GM04504 (cell line): ENCODE data around the gene TPK1.
"Not testable (repeated sequence)": the region's sequence is repeated elsewhere in the genome, so short reads cannot be mapped to it uniquely, and the experiment has no call there.

ENCODE experiments used
- DNase-seq: peaks from one replicate; pipeline ENCODE4 v3.0.0-alpha.2; 2012; ENCODE audit warnings: low read depth

Gene TPK1

GRCh38 chr7:144822223-144822622, 13.6 kb downstream of the TPK1 start:
- no peak for DNase-seq

DNA sequence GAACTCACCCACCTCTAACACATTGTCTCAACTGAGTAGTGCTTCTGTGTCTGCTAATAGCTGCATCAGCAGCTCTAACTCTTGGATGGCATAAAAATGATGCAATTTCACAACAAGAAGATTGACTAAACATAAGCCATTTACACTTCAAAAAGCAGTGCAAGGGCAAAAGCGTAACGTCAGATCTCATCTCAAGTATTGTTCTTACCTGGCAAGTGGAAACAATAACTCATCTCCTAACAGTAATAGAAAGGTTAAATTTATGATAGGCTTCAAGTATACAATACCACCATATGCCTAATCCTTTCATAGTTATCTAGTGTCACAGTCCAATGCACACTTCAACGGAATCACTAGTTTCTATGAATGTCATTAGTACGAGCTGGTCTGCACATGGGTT, 14.8 kb downstream of the TPK1 start:
- DNase-seq: no peak

DNA sequence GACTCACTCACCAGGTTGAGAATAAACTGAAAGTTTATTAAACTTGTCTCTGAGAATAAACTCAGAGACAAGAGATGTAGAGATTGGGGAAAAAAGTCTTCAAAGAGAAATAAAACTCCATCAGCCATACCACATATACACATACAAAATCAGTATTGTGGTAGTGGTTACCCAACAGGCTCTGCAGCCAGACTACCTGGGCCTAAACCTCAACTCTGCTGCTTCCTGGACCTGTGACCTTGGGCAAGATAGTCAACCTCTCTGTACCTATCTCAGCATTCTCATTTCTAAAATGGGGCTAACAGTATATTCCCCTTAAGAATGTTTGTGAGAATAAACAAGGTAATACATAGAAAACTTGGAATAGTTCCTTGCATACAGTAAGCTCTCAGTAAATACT, 15.3 kb downstream of the TPK1 start:
- no peak for DNase-seq

DNA sequence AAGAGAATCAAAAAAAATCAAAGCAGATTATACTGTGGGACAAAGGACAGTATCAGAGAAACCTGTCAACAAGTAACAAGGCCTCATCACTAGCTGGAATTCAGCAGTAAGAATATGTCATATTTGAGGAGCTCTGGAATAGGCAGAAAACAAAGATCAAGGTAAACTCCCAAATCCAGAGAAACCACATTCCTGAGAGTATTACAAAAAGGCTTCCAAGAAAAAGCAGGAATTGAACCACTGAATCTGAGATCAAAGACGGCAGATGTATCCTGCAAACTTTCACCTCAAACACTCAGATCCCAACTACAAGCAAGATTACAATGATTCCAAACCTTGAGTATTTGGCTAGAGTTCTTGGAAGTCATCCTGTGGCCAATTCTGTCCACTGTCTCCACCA, 16.3 kb downstream of the TPK1 start:
- no peak for DNase-seq

DNA sequence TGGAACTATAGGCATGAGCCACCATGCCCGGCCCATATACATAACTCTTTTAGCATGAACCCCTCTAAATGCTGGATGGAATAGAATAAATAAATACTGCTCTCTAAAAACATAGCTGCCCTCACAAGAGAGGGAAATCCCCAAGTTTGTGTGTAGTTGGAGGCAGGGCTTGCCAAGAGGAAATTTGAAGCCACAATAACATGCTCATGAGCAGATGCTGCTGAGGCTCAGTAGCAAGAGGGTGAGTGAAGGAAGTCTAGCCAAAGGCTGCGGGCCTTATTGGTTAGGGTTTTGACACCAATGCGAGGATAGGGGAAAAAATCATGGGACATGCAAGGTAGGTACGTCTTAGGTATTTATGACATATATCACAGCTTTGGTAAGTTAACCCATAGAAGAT, 17.3 kb downstream of the TPK1 start:
- DNase-seq: no peak

- DNase-seq: no peak
These were observed 18.9 kb downstream of the TPK1 start for GRCh38 chr7:144817001-144817400.

GRCh38 chr7:144814299-144814698, 21.6 kb downstream of the TPK1 start:
- DNase-seq: no peak

DNA sequence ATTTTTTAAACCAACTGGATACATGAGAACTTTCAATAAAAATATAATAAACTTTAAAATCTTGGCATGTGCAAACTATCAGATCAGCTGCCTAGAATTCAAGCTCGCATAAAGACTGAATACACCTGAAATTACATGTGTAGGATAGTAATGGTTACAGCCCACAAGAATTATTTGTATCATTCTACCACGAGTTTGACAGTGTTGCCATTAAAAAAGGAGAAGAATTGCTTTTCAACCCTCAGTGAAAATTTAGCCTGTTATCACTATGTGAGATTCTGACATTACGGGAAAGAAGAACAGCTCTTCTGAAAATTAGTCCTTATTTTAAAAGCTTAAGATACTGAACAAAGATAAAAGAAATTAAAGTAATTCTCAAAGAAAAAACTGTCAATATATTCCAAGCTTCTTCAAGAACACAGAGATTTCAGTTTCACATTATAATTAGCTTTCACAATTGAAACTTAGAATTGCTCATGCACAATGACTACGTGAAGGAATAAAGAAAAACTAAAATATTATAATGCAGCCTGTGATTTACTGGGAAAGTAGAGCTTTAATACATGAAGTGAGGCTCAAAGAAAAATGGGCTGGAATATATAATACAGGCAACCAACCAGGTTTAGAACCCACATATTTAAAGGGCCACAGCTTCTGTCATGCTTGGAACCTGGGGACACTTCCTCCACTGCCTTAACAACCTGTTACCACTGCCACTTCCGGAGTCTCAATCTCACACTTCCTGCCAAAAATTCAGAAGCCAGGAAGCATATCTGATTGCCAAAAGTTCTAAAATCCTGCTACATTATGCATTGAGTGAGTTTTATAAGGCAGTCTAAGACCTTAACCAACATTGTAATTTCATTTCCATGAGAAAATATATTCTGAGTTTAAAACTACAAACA, 23.2 kb downstream of the TPK1 start:
- DNase-seq: no peak

DNA sequence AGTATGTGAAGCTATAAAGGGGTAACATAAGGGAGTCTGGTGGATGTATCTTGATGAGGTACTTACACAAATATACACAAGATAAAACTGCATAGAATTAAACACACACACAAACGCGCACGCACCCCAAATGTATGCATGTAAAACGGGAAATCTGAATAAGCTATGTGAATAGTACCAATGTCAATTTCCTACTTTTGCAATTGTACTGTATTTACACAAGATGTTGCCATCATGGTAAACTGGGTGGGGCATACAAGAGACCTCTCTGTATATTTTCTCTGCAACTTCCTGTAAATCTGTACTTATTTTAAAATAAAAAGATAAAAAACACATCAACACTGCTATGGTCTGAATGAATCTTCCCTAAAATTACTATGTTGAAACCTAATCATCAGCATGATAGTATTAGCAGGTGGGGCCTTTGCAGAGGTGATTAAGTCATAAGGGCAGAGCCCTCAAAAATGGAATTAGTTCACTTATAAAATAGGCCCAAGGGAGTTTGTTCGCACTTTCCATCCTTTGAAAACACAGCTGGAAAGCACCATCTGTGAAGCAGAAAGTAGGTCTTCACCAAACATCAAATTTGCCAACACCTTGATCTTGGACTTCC, 30.1 kb downstream of the TPK1 start:
- no peak for DNase-seq

- not testable (repeated sequence) for DNase-seq
These were observed 35.0 kb downstream of the TPK1 start for GRCh38 chr7:144800678-144801436.

- DNase-seq: no peak
These were observed 38.9 kb downstream of the TPK1 start for GRCh38 chr7:144796919-144797318.

GRCh38 chr7:144792050-144792449, 43.8 kb downstream of the TPK1 start:
- DNase-seq: no peak

- DNase-seq: no peak
These were observed 44.4 kb downstream of the TPK1 start for GRCh38 chr7:144791488-144791887.

DNA sequence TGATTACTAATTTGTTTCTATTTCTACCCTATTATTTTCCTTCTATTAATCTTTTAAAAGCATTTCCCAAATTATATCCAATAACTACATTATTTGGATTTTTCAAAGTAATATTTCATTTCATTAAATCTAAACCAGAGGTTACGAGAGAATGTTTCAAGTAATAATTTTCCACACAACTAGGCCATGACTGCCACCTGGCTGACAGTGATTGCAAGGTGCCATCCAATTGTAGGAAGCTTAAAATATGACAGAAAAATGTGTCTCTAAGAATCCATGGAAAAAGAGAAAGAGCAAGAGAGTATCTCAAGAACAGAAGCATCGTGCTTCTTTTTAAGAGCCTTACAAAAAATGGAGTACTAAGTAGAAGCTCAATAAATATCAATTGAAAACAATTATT, 48.7 kb downstream of the TPK1 start:
- no peak for DNase-seq

GRCh38 chr7:144786522-144786921, 49.3 kb downstream of the TPK1 start:
- DNase-seq: no peak

DNA sequence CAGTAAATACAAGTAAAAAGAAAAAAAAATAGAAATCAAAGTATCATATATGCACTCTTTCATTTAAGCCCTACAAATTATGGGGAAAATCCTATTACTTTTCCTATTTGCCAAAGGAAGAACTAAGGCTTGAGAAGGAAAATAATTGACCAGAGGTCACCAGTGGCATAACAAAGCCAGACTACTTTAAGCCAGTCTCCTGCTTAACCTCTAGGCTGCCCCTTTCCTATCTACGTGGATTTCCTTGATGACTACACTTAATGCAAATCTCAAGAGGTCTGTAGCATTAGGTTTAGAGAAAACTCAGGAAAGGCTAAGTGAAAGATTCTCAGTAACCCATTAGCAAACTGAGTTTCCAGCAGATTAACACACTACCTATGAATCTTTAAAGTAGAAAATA, 49.8 kb downstream of the TPK1 start:
- no peak for DNase-seq

DNA sequence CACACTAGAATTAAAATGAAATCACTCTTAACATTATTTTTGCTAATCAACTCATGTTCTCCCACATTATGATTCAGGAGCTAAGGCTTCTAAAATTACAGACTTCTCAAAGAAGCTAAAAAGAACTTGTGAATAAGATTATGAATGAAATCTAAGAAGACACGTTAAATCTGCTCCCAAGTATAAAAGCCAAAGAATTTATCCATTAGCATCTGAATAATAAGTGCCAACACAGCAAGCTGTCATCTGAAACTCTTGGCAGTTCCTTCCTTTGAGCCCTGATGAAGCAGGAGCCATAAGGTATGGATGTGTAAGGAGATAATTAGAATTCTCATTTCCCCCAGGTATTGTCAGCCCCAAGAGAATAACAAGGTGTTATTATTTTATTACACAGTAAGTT, 50.3 kb downstream of the TPK1 start:
- no peak for DNase-seq

DNA sequence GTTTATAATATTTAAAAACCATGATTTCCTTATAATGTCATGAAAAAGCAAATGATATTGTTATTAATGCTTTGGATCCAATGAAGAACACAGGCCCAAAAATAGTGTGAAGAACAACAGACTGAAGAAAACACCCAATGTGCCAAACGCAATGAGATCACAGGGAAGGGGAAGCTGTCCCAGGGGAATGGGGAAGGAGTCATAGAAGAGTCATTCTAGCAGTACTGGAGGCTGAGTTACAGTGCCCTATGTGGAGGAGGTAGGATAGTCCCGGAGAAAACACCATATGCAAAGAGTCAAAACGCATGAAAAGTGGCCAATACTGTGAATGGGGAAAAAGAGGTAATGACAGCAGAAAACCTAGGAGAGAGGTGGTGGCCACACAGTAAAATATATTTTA, 50.9 kb downstream of the TPK1 start:
- no peak for DNase-seq

DNA sequence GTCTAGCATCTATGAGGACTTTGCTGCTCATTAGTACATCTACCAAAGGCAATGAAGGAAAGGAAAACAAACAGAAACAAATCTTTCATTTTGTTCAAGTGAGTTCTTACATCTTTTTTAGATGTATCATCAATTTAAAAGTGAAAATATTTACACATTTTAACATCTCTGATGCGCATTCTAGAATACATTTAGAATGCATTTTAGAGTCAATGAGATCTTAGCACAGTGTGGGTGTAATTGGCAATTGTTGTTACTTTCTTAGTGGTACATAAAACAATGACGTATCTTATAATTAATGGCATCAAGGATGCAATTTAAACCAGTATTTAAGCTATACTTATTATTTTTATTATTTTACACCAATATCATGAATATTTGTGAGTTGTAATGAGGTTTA, 51.4 kb downstream of the TPK1 start:
- DNase-seq: no peak

- DNase-seq: no peak
These were observed 53.0 kb downstream of the TPK1 start for GRCh38 chr7:144782883-144783282.

GRCh38 chr7:144780071-144780608, 55.7 kb downstream of the TPK1 start:
- no peak for DNase-seq

DNA sequence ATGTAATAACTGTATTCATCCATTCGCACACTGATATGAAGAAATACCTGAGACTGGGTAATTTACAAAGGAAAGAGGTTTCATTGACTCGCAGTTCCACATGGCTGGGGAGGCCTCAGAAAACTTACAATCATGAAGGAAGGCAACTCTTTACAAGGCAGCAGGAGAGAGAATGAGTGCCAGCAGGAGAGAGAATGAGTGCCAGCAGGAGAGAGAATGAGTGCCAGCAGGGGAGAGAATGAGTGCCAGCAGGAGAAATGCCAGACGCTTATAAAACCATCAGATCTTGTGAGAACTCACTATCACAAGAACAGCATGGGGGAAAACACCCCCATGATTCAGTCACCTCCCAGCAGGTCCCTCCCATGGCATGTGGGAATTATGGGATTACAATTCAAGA, 58.0 kb downstream of the TPK1 start:
- DNase-seq: not testable (repeated sequence)
